ENCODE results near the gene CLCNKA.
"Not testable (repeated sequence)": the region's sequence is repeated elsewhere in the genome, so short reads cannot be mapped to it uniquely, and the experiment has no call there.

CLCNKA gene

DNA sequence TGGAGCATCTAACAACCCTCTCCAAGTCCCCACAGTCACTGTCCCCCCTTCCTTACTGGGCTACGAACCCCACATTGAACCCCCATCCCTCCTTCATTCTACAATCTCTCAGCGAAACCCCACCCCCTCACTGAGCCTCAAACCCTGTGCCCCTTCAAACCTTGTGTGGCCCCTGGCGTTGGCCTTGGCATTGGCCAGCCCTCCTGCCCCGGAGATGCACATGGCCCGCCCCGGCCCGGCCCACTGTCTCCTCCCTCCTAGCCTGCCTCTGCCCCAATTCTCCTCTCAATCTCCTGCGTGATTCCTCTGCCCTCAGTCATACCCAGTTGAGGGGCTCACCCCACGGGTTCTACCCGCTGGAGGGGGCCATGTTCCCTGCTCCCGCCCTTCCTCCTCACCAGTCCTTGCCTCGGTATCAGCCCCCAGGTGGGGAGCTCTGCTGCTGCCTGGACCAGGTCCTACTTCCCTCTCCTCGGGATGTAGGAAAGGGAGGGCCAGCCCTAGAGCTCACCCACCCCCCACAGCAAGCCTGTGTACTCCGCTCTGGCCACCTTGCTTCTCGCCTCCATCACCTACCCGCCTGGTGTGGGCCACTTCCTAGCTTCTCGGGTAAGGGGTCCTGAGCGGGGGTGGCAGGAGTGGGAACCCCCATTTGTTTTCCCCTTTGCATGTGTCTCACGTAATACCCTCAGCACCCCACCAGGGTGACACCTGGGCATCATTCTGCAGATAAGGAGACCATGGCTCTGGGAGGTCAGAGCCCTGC is 6.6 kb downstream of the CLCNKA start:
- TF ChIP-seq, protein P1, sequence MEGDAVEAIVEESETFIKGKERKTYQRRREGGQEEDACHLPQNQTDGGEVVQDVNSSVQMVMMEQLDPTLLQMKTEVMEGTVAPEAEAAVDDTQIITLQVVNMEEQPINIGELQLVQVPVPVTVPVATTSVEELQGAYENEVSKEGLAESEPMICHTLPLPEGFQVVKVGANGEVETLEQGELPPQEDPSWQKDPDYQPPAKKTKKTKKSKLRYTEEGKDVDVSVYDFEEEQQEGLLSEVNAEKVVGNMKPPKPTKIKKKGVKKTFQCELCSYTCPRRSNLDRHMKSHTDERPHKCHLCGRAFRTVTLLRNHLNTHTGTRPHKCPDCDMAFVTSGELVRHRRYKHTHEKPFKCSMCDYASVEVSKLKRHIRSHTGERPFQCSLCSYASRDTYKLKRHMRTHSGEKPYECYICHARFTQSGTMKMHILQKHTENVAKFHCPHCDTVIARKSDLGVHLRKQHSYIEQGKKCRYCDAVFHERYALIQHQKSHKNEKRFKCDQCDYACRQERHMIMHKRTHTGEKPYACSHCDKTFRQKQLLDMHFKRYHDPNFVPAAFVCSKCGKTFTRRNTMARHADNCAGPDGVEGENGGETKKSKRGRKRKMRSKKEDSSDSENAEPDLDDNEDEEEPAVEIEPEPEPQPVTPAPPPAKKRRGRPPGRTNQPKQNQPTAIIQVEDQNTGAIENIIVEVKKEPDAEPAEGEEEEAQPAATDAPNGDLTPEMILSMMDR (IDR thresholded peaks at IDR 0.05; ENCODE audit: insufficient read depth, low read length, poor library complexity, severe bottlenecking) = no peak
- DNase-seq (ENCODE audit: extremely low read depth, insufficient read length) = no peak

DNA sequence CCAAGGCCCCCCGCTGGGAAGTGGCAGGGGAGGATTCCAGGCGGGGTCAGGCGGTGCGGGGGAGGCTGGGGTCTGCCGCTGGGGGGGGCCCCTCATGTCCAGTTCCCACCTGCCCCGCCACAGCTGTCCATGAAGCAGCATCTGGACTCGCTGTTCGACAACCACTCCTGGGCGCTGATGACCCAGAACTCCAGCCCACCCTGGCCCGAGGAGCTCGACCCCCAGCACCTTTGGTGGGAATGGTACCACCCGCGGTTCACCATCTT is 7.1 kb downstream of the CLCNKA start:
- not testable (repeated sequence) for H3K4me3 ChIP-seq (replicated peaks; ENCODE audit: low read depth, low read length); H3K36me3 ChIP-seq (ENCODE audit: control insufficient read depth, insufficient read depth, low read length); DNase-seq (ENCODE audit: extremely low read depth, insufficient read length); H3K27me3 ChIP-seq (replicated peaks; ENCODE audit: control insufficient read depth, insufficient read depth, low read length)

More for the DNA sequence above, 6.6 kb downstream of the CLCNKA start:
- Histone ChIP-seq H3K27me3 (replicated peaks; ENCODE audit: control insufficient read depth, insufficient read depth, low read length) (peaks cover 2% of the 10 kb centered on the region; the same call in 1 of the 2 replicates), H3K4me3 (replicated peaks; ENCODE audit: low read depth, low read length) (no peak overlapping the region), H3K36me3 (ENCODE audit: control insufficient read depth, insufficient read depth, low read length) (no peaks in the 10 kb centered on the region)

DNA sequence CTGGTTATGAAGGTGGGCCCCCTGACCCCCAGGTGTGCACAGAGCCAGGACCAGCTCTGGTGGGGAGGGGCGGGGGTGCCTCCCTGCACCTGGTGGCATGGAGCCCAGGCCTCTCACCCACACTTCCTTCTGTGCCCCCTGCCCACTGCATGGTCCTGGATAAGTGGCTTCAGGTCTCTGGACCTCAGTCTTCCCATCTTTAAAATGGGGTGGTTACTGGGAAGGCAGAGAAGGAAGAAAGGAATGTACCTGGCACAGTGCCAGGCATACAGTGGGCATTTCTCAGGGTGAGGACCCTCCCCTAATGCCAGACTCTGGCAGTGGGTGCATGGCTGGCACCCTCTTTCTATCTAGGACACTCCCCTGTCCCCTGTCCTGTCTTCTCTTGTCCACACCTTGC is 7.5 kb downstream of the CLCNKA start:
- TF ChIP-seq, protein P1 (IDR thresholded peaks at IDR 0.05; ENCODE audit: insufficient read depth, low read length, poor library complexity, severe bottlenecking) = no peak

DNA sequence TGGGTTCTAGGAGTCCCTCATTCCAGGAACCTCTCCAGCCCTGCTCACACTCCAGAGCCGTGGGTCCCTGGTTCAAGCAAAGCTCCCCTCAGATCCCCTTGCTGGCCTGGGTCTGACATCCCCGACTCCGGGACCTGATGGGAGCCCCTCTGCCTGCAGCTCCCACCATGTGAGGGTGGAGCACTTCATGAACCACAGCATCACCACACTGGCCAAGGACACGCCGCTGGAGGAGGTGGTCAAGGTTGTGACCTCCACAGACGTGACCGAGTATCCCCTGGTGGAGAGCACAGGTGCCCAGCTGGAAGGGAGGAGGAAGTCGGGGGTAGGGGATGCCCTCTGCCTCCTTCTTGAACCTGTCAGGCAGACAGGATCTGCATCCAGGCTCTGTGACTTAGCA is 9.7 kb downstream of the CLCNKA start:
- TF ChIP-seq, protein P1 (IDR thresholded peaks at IDR 0.05; ENCODE audit: insufficient read depth, low read length, poor library complexity, severe bottlenecking) = no peak
- peaks cover 2% of the 10 kb centered on the region; the same call in 1 of the 2 replicates for H3K27me3 ChIP-seq (replicated peaks; ENCODE audit: control insufficient read depth, insufficient read depth, low read length)

More for the DNA sequence above, 7.5 kb downstream of the CLCNKA start:
- H3K4me3 ChIP-seq (replicated peaks; ENCODE audit: low read depth, low read length) = no peak overlapping the region
- H3K27me3 ChIP-seq (replicated peaks; ENCODE audit: control insufficient read depth, insufficient read depth, low read length) = peaks cover 2% of the 10 kb centered on the region; the same call in 1 of the 2 replicates
- DNase-seq (ENCODE audit: extremely low read depth, insufficient read length) = no peak
- H3K36me3 ChIP-seq (ENCODE audit: control insufficient read depth, insufficient read depth, low read length) = no peaks in the 10 kb centered on the region

DNA sequence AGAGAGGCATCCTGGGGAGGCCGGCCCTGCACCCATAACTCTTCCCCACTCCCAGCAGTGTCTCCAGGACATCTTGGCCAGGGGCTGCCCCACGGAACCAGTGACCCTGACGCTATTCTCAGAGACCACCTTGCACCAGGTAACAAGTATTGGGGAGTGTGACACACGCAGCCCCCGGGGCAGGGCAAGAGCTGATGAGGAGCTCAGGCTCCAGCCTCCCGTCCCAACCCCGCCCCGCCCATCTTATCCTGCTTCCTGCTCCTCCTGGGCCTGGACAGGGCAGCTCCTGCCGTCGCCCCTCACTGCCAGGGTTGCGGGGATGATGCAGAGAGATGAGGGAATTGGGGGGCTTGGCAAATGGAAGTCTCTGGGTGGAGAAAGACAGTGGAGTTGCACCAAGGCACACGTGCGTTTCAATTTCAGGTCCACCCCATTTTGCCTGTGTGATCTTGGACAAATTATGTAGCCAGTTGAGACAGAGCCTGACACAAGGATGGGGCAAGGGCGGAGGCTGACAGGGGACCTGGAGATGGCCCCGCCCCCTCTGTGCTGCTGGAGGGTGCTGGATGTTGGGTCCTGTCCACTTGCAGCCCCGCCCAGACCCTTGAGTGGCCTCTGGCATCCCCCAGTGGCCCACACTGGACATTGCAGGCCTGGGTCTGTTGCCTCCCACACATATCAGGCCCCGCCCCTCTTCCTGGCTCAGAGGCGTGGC is 10.7 kb downstream of the CLCNKA start:
- TF ChIP-seq, protein P1 (IDR thresholded peaks at IDR 0.05; ENCODE audit: insufficient read depth, low read length, poor library complexity, severe bottlenecking) = peak; percentile 93
- Histone ChIP-seq H3K4me3 (replicated peaks; ENCODE audit: low read depth, low read length) (no peak overlapping the region), H3K36me3 (ENCODE audit: control insufficient read depth, insufficient read depth, low read length) (no peaks in the 10 kb centered on the region), H3K27me3 (replicated peaks; ENCODE audit: control insufficient read depth, insufficient read depth, low read length) (peaks cover 2% of the 10 kb centered on the region; the same call in 1 of the 2 replicates)
- peak; percentile 66 for DNase-seq (ENCODE audit: extremely low read depth, insufficient read length)

More for the DNA sequence above, 9.7 kb downstream of the CLCNKA start:
- H3K36me3 ChIP-seq (ENCODE audit: control insufficient read depth, insufficient read depth, low read length) = no peaks in the 10 kb centered on the region
- no peak overlapping the region for H3K4me3 ChIP-seq (replicated peaks; ENCODE audit: low read depth, low read length)
- DNase-seq (ENCODE audit: extremely low read depth, insufficient read length) = no peak

DNA sequence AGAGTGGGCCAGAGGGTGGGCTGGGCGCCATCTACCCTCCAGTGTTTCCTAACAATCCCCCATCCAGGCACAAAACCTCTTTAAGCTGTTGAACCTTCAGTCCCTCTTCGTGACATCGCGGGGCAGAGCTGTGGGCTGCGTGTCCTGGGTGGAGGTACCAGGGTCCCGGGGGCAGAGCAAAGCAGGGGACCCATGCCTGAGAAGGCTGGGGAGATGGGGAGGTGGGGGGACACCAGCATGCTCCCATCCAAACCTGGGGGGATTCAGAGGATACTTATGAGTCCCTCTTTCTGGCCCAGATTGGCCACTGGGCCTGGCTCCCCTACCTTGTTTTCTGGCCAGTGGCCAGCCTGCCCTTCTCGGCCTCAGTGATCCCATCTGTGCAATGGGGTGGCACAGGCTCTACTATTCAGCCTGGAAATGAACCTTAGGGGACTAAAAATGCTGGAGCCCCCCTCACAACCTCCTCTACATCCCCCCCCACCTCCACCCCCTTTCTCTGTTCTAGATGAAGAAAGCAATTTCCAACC is 11.3 kb downstream of the CLCNKA start:
- H3K36me3 ChIP-seq (ENCODE audit: control insufficient read depth, insufficient read depth, low read length); DNase-seq (ENCODE audit: extremely low read depth, insufficient read length); H3K4me3 ChIP-seq (replicated peaks; ENCODE audit: low read depth, low read length); H3K27me3 ChIP-seq (replicated peaks; ENCODE audit: control insufficient read depth, insufficient read depth, low read length): not testable (repeated sequence)

DNA sequence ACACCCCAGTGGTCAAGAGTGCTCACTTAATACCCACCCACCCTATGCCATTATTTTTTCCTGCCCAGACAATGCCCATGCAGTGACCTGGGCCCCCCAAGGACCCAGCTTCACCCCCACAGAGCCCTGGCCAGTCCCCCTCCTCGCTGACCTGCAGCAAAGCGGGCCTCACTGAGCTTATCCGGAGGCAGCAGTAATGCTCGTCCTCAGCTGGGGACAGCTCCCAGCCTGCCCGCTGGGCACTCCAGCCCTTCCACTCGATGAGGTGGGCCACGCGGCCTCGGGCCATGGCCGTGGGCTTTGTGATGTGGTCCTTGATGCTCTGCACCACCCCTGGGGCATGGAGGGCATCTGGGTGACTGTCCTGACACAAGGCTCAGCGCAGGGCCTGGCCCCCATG is 14.6 kb downstream of the CLCNKA start:
- H3K27me3 ChIP-seq (replicated peaks; ENCODE audit: control insufficient read depth, insufficient read depth, low read length); DNase-seq (ENCODE audit: extremely low read depth, insufficient read length); H3K36me3 ChIP-seq (ENCODE audit: control insufficient read depth, insufficient read depth, low read length); H3K4me3 ChIP-seq (replicated peaks; ENCODE audit: low read depth, low read length): not testable (repeated sequence)

Measured in GM06990 (cell line).